ENCODE data around the gene MKI67.
"Not testable (repeated sequence)": the region's sequence is repeated elsewhere in the genome, so short reads cannot be mapped to it uniquely, and the experiment has no call there.

Gene MKI67

DNA sequence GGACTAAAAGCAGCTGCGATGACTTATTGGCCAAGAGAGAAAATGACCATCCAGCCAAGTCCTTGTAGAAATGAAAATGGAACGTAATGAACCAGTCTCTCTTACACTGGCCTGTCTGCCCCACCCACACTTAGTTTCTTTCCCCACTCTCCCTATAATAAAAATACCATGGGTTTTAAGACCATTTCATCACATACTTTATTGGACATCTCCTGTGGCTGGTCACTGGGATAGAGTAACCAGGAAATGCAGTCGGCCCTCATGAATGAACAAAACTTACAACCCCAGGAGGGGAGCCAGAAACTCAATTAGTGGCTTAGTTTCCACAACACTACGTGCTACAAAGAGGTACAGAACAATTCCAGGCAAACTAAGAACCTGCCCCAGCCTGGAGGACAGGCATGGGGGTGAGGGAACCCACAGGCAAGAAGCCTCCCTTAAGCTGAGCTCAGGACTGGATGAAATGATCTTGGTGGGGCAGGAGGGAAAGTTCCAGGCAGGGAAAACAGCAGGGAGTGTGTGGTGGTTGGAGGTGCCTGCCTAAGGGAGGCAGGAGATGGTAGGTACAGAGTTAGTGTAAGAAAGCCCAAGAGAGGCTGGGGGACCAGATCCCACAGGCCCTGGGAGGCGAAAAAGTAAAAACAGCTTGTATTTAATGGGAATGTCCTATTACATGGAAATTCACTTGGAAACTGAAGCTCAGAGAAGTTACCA, 29.6 kb downstream of the MKI67 start:
- Histone ChIP-seq H3K9ac (ENCODE audit: low read depth in 1 of 2, low read length in 2 of 2) (no peak overlapping the region), H3K27ac (ENCODE audit: low read depth in 2 of 2, low read length in 2 of 2) (no peak overlapping the region), H3K27me3 (ENCODE audit: control insufficient read depth in 2 of 2, insufficient read depth in 2 of 2, low read length in 2 of 2) (no peaks in the 10 kb centered on the region), H3K4me1 (ENCODE audit: control insufficient read depth in 2 of 2, insufficient read depth in 2 of 2, low read length in 2 of 2) (no peaks in the 10 kb centered on the region), H3K4me3 (ENCODE audit: low read length in 2 of 2) (no peak overlapping the region), H3K36me3 (ENCODE audit: control insufficient read depth in 2 of 2, insufficient read depth in 2 of 2, low read length in 2 of 2) (peaks cover 0 to 7% of the 10 kb centered on the region in 2 donors), H3K9me3 (ENCODE audit: control insufficient read depth in 2 of 2, low read length in 2 of 2) (no peaks in the 10 kb centered on the region)

- no peak overlapping the region for H3K27ac ChIP-seq (ENCODE audit: low read depth in 2 of 2, low read length in 2 of 2)
- H3K27me3 ChIP-seq (ENCODE audit: control insufficient read depth in 2 of 2, insufficient read depth in 2 of 2, low read length in 2 of 2): no peaks in the 10 kb centered on the region
- H3K9ac ChIP-seq (ENCODE audit: low read depth in 1 of 2, low read length in 2 of 2): no peak overlapping the region
- no peaks in the 10 kb centered on the region for H3K4me1 ChIP-seq (ENCODE audit: control insufficient read depth in 2 of 2, insufficient read depth in 2 of 2, low read length in 2 of 2)
- H3K9me3 ChIP-seq (ENCODE audit: control insufficient read depth in 2 of 2, low read length in 2 of 2): no peaks in the 10 kb centered on the region
- peak overlapping the region in 1 of 2 donors; percentile 31 for H3K4me3 ChIP-seq (ENCODE audit: low read length in 2 of 2)
- H3K36me3 ChIP-seq (ENCODE audit: control insufficient read depth in 2 of 2, insufficient read depth in 2 of 2, low read length in 2 of 2): peaks cover 0 to 7% of the 10 kb centered on the region in 2 donors
Observed at GRCh38 chr10:128095753-128096469, 30.3 kb downstream of the MKI67 start.

GRCh38 chr10:128095027-128095752, 31.0 kb downstream of the MKI67 start:
- Histone ChIP-seq H3K4me1 (ENCODE audit: control insufficient read depth in 2 of 2, insufficient read depth in 2 of 2, low read length in 2 of 2) (no peaks in the 10 kb centered on the region), H3K36me3 (ENCODE audit: control insufficient read depth in 2 of 2, insufficient read depth in 2 of 2, low read length in 2 of 2) (peaks cover 0 to 3% of the 10 kb centered on the region in 2 donors), H3K9ac (ENCODE audit: low read depth in 1 of 2, low read length in 2 of 2) (no peak overlapping the region), H3K27ac (ENCODE audit: low read depth in 2 of 2, low read length in 2 of 2) (no peak overlapping the region), H3K27me3 (ENCODE audit: control insufficient read depth in 2 of 2, insufficient read depth in 2 of 2, low read length in 2 of 2) (no peaks in the 10 kb centered on the region), H3K9me3 (ENCODE audit: control insufficient read depth in 2 of 2, low read length in 2 of 2) (no peaks in the 10 kb centered on the region), H3K4me3 (ENCODE audit: low read length in 2 of 2) (no peak overlapping the region)

GRCh38 chr10:128094596-128094995, 31.6 kb downstream of the MKI67 start:
- not testable (repeated sequence) for H3K27ac ChIP-seq (ENCODE audit: low read depth in 2 of 2, low read length in 2 of 2); H3K36me3 ChIP-seq (ENCODE audit: control insufficient read depth in 2 of 2, insufficient read depth in 2 of 2, low read length in 2 of 2); H3K4me3 ChIP-seq (ENCODE audit: low read length in 2 of 2); H3K9ac ChIP-seq (ENCODE audit: low read depth in 1 of 2, low read length in 2 of 2); H3K9me3 ChIP-seq (ENCODE audit: control insufficient read depth in 2 of 2, low read length in 2 of 2); H3K27me3 ChIP-seq (ENCODE audit: control insufficient read depth in 2 of 2, insufficient read depth in 2 of 2, low read length in 2 of 2); H3K4me1 ChIP-seq (ENCODE audit: control insufficient read depth in 2 of 2, insufficient read depth in 2 of 2, low read length in 2 of 2)

DNA sequence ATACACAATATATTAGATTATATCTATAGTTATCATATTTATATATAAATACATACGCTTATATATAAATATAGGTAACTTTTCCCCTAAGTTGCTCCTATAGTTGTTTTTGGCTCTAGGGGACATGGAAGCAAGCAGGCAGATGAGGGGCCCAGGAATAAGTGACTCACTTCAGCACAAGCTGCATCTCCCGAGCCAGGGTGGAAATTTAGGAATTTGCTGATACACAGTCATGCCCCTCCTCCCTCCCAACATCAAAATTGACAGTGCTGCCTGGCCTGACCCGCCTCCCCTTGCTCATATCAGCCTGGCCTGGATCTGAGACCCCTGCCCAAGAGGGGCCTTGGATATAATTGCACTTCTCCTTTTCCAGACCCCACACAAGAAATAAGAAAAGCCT, 33.8 kb downstream of the MKI67 start:
- no peak overlapping the region for H3K9ac ChIP-seq (ENCODE audit: low read depth in 1 of 2, low read length in 2 of 2)
- H3K9me3 ChIP-seq (ENCODE audit: control insufficient read depth in 2 of 2, low read length in 2 of 2): no peaks in the 10 kb centered on the region
- no peaks in the 10 kb centered on the region for H3K4me1 ChIP-seq (ENCODE audit: control insufficient read depth in 2 of 2, insufficient read depth in 2 of 2, low read length in 2 of 2)
- no peaks in the 10 kb centered on the region for H3K36me3 ChIP-seq (ENCODE audit: control insufficient read depth in 2 of 2, insufficient read depth in 2 of 2, low read length in 2 of 2)
- no peak overlapping the region for H3K4me3 ChIP-seq (ENCODE audit: low read length in 2 of 2)
- no peak overlapping the region for H3K27ac ChIP-seq (ENCODE audit: low read depth in 2 of 2, low read length in 2 of 2)
- H3K27me3 ChIP-seq (ENCODE audit: control insufficient read depth in 2 of 2, insufficient read depth in 2 of 2, low read length in 2 of 2): peaks cover 0 to 2% of the 10 kb centered on the region in 2 donors

- H3K27ac ChIP-seq (ENCODE audit: low read depth in 2 of 2, low read length in 2 of 2): no peak overlapping the region
- H3K36me3 ChIP-seq (ENCODE audit: control insufficient read depth in 2 of 2, insufficient read depth in 2 of 2, low read length in 2 of 2): no peaks in the 10 kb centered on the region
- H3K4me3 ChIP-seq (ENCODE audit: low read length in 2 of 2): no peak overlapping the region
- H3K9ac ChIP-seq (ENCODE audit: low read depth in 1 of 2, low read length in 2 of 2): no peak overlapping the region
- no peaks in the 10 kb centered on the region for H3K9me3 ChIP-seq (ENCODE audit: control insufficient read depth in 2 of 2, low read length in 2 of 2)
- H3K4me1 ChIP-seq (ENCODE audit: control insufficient read depth in 2 of 2, insufficient read depth in 2 of 2, low read length in 2 of 2): no peaks in the 10 kb centered on the region
- peaks cover 0 to 2% of the 10 kb centered on the region in 2 donors for H3K27me3 ChIP-seq (ENCODE audit: control insufficient read depth in 2 of 2, insufficient read depth in 2 of 2, low read length in 2 of 2)
Observed at GRCh38 chr10:128091636-128092210, 34.5 kb downstream of the MKI67 start.

- Histone ChIP-seq H3K4me1 (ENCODE audit: control insufficient read depth in 2 of 2, insufficient read depth in 2 of 2, low read length in 2 of 2) (no peaks in the 10 kb centered on the region), H3K9ac (ENCODE audit: low read depth in 1 of 2, low read length in 2 of 2) (no peak overlapping the region), H3K27ac (ENCODE audit: low read depth in 2 of 2, low read length in 2 of 2) (no peak overlapping the region), H3K4me3 (ENCODE audit: low read length in 2 of 2) (no peak overlapping the region), H3K9me3 (ENCODE audit: control insufficient read depth in 2 of 2, low read length in 2 of 2) (no peaks in the 10 kb centered on the region), H3K36me3 (ENCODE audit: control insufficient read depth in 2 of 2, insufficient read depth in 2 of 2, low read length in 2 of 2) (peaks cover 0 to 10% of the 10 kb centered on the region in 2 donors), H3K27me3 (ENCODE audit: control insufficient read depth in 2 of 2, insufficient read depth in 2 of 2, low read length in 2 of 2) (peaks cover 0 to 2% of the 10 kb centered on the region in 2 donors)
Observed at GRCh38 chr10:128087884-128088709, 38.1 kb downstream of the MKI67 start.

DNA sequence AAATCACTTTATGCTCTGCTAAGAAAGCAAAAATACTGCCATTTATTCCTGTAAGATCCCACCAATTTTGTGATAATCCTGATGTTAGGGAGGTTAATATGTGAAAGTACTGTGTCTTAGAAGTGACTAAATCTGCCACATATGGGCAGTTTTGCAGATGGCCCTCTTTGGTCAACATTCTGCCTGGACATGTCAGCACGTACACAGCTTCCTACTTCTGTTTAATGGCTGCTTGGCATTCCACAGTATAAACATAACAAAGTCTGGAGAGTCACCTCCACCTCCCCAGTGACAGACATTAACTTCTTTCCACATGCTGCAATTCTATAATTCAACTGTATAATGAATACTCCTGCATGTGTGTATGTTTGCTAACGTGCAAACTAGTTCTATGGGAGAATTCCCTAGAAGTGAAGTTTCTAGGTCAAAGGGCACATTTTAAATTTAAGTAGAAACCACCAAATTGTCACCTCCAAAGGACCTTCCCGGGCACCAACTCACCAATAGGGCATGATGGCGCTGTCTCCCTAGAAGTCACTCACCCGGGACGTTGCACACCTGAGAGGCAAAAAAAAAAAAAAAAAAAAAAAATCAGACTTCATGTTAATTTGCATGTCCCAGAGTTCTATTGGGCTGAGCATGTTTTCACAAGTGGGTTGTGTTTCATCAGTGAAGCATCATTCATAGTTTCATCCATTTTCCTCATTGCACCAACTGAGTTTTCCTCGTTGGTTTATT, 38.9 kb downstream of the MKI67 start:
- H3K4me3 ChIP-seq (ENCODE audit: low read length in 2 of 2): no peak overlapping the region
- H3K27me3 ChIP-seq (ENCODE audit: control insufficient read depth in 2 of 2, insufficient read depth in 2 of 2, low read length in 2 of 2): peaks cover 0 to 2% of the 10 kb centered on the region in 2 donors
- no peaks in the 10 kb centered on the region for H3K9me3 ChIP-seq (ENCODE audit: control insufficient read depth in 2 of 2, low read length in 2 of 2)
- peaks cover 0 to 10% of the 10 kb centered on the region in 2 donors for H3K36me3 ChIP-seq (ENCODE audit: control insufficient read depth in 2 of 2, insufficient read depth in 2 of 2, low read length in 2 of 2)
- H3K27ac ChIP-seq (ENCODE audit: low read depth in 2 of 2, low read length in 2 of 2): no peak overlapping the region
- H3K9ac ChIP-seq (ENCODE audit: low read depth in 1 of 2, low read length in 2 of 2): no peak overlapping the region
- no peaks in the 10 kb centered on the region for H3K4me1 ChIP-seq (ENCODE audit: control insufficient read depth in 2 of 2, insufficient read depth in 2 of 2, low read length in 2 of 2)
